Breast epithelium (tissue), 4 donors: ENCODE data around the gene PSMG3. TPM values are rescaled to one million over a fixed set of nuclear protein-coding genes. Genes with fewer than 3 reads are reported as not detected.

Source experiments
- DNase-seq, 2 donors: peaks; one replicate each; pipeline ENCODE4 v3.0.0-alpha.2; 2019; ENCODE audit warnings: low spot score in 2 of 2
- H3K27ac ChIP-seq, 2 donors: fragments of 200-600 bp; sonication (generic) in 1 of 2; one replicate each; pipeline ENCODE4 v1.5.1; 2016 to 2019; ENCODE audit warnings: mild to moderate bottlenecking in 1 of 2
- H3K27me3 ChIP-seq, 2 donors: fragments of 200-600 bp; sonication (generic) in 1 of 2; one replicate each; pipeline versions ENCODE4 v1.5.1 to v1.6.0; 2017 to 2019; ENCODE audit warnings: control low read depth in 1 of 2, mild to moderate bottlenecking in 1 of 2
- H3K36me3 ChIP-seq: fragments of 200-600 bp; one replicate; pipeline ENCODE4 v1.5.1; 2019
- H3K4me1 ChIP-seq, 2 donors: fragments of 200-600 bp; sonication (generic); one replicate each; pipeline ENCODE4 v1.5.1; 2016 to 2019; ENCODE audit warnings: control low read depth in 1 of 2
- H3K4me3 ChIP-seq, 3 donors: fragments of 200-600 bp; sonication (generic); 1 replicate in 2 of 3; 2 replicates in 1 of 3; pipeline ENCODE4 v1.5.1; 2016 to 2019; ENCODE audit warnings: mild to moderate bottlenecking in 3 of 3, moderate library complexity in 2 of 3
- H3K9me3 ChIP-seq, 2 donors: fragments of 200-600 bp; sonication (generic) in 1 of 2; one replicate each; pipeline ENCODE4 v1.5.1; 2016 to 2019; ENCODE audit warnings: control low read depth in 1 of 2
- CTCF ChIP-seq, 3 donors: fragments of 450-650 bp; IDR thresholded peaks; one replicate each; pipeline ENCODE4 v1.5.1; 2016 to 2017; ENCODE audit warnings: antibody characterized with exemption in 3 of 3, mild to moderate bottlenecking in 3 of 3, moderate library complexity in 3 of 3
- POLR2A ChIP-seq: fragments of 450-650 bp; IDR thresholded peaks from one replicate; pipeline ENCODE4 v1.6.1; 2016; ENCODE audit warnings: antibody characterized with exemption, mild to moderate bottlenecking, moderate library complexity
- POLR2AphosphoS5 ChIP-seq, 3 donors: sonication (generic); formaldehyde crosslinking; IDR thresholded peaks; one replicate each; pipeline ENCODE4 v1.6.1; 2017; ENCODE audit warnings: antibody characterized with exemption in 3 of 3
- intact Hi-C: fragments of 100-400 bp; cut with DNase I; formaldehyde crosslinking; loops from one replicate; pipeline ENCODE4 v1.15.1; 2023; ENCODE audit warnings: low total_unique reads
- total RNA-seq, 3 donors: library from RNA; depleted of rRNA; stranded (reverse); fragments of >200 nt; gene quantifications; one replicate each; pipeline ENCODE4 v1.1.0, GENCODE V29; 2016

Gene PSMG3
- total RNA-seq, 3 donors from 2014 or later, result 32.6 to 52.8 (median 45.4) TPM

- intact Hi-C loops, result no loop called here
- DNase-seq, result no peak
- peaks cover 8 to 71% of the 10 kb centered on the region in 2 donors for H3K27me3 ChIP-seq
- H3K9me3 ChIP-seq, result peaks cover 8 to 10% of the 10 kb centered on the region in 2 donors
- no peak overlapping the region for H3K27ac ChIP-seq
- no peaks in the 10 kb centered on the region for H3K4me1 ChIP-seq
- H3K36me3 ChIP-seq, result no peaks in the 10 kb centered on the region
- H3K4me3 ChIP-seq, result no peak overlapping the region
- TF ChIP-seq POLR2AphosphoS5 (IDR thresholded peaks at IDR 0.05) (no peak), POLR2A (no peak), CTCF (IDR thresholded peaks at IDR 0.05) (no peak)
Measured at GRCh38 chr7:1593091-1593866, 23.4 kb upstream of the PSMG3 start.

GRCh38 chr7:1592299-1592871, 22.6 kb upstream of the PSMG3 start:
- TF ChIP-seq CTCF (IDR thresholded peaks at IDR 0.05) (no peak), POLR2A (no peak), POLR2AphosphoS5 (IDR thresholded peaks at IDR 0.05) (no peak)
- H3K4me3 ChIP-seq, result peak overlapping the region in 1 of 3 donors; percentile 8
- peaks cover 8 to 65% of the 10 kb centered on the region in 2 donors for H3K27me3 ChIP-seq
- no peak overlapping the region for H3K27ac ChIP-seq
- no peaks in the 10 kb centered on the region for H3K4me1 ChIP-seq
- H3K9me3 ChIP-seq, result peaks cover 8 to 10% of the 10 kb centered on the region in 2 donors
- intact Hi-C loops, result no loop called here
- no peaks in the 10 kb centered on the region for H3K36me3 ChIP-seq
- no peak for DNase-seq

DNA sequence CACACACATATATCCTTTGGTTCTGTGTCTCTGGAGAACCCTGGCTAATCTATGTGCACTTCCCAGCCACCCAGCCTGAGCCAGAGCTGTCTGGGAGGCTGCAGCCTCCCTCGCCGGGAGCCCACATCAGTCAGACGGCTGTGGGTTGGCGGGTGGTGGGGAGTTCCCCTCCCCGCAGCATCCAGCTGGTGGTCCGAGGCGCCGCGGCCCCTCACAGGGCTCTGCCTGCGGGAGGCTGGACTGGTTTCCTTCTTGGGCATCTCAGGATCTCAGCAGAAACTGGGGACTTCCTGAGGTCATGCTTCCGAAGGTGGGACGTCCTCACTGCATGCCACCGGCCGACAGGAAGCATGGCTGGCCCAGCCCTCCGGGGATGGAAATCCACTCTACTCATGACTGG, 22.0 kb upstream of the PSMG3 start:
- intact Hi-C loops, result no loop called here
- DNase-seq, result no peak
- Histone ChIP-seq H3K36me3 (no peaks in the 10 kb centered on the region), H3K4me3 (peak overlapping the region in 1 of 3 donors; percentile 8), H3K4me1 (no peaks in the 10 kb centered on the region), H3K27ac (no peak overlapping the region), H3K9me3 (peaks cover 8 to 10% of the 10 kb centered on the region in 2 donors), H3K27me3 (peaks cover 8 to 63% of the 10 kb centered on the region in 2 donors)
- TF ChIP-seq POLR2A, result no peak
- no peak for TF ChIP-seq CTCF (IDR thresholded peaks at IDR 0.05)
- no peak for TF ChIP-seq POLR2AphosphoS5 (IDR thresholded peaks at IDR 0.05)

DNA sequence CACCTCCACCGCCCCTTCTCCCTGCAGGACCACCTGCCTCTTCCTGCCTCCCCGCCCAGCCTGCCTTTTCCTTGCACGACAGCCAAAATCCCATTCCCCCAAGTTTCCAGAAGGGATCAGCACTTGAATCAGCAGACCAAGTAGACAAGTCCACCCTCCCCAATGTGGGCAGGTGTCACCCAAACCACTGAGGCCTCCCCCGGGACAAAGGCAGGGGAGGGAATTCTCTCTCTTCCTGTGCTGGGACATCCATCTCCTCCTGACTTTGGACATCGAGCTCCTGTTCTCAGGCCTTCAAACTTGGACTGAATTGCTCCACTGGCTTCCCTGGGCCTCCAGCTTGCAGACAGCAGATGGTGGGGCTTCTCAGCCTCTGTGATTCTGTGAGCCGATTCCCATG, 21.6 kb upstream of the PSMG3 start:
- H3K4me3 ChIP-seq, result no peak overlapping the region
- H3K27ac ChIP-seq, result no peak overlapping the region
- peaks cover 8 to 10% of the 10 kb centered on the region in 2 donors for H3K9me3 ChIP-seq
- H3K36me3 ChIP-seq, result no peaks in the 10 kb centered on the region
- TF ChIP-seq CTCF (IDR thresholded peaks at IDR 0.05) (no peak), POLR2AphosphoS5 (IDR thresholded peaks at IDR 0.05) (no peak), POLR2A (no peak)
- intact Hi-C loops, result no loop called here
- H3K27me3 ChIP-seq, result peaks cover 8 to 58% of the 10 kb centered on the region in 2 donors
- no peak for DNase-seq
- H3K4me1 ChIP-seq, result no peaks in the 10 kb centered on the region

GRCh38 chr7:1590887-1591286, 21.1 kb upstream of the PSMG3 start:
- Histone ChIP-seq H3K4me3 (no peak overlapping the region), H3K36me3 (no peaks in the 10 kb centered on the region), H3K4me1 (no peaks in the 10 kb centered on the region), H3K9me3 (peaks cover 8 to 10% of the 10 kb centered on the region in 2 donors), H3K27ac (no peak overlapping the region), H3K27me3 (peaks cover 8 to 55% of the 10 kb centered on the region in 2 donors)
- TF ChIP-seq POLR2AphosphoS5 (IDR thresholded peaks at IDR 0.05) (no peak), POLR2A (no peak), CTCF (IDR thresholded peaks at IDR 0.05) (no peak)
- no peak for DNase-seq
- intact Hi-C loops, result no loop called here
